ENCODE measurements around the gene TSPAN5. TPM values are rescaled to one million over a fixed set of nuclear protein-coding genes. Genes with fewer than 3 reads are reported as not detected.

TSPAN5 gene
- total RNA-seq, 2 donors from 2014 or later, result 3.5 to 5.3 TPM

DNA sequence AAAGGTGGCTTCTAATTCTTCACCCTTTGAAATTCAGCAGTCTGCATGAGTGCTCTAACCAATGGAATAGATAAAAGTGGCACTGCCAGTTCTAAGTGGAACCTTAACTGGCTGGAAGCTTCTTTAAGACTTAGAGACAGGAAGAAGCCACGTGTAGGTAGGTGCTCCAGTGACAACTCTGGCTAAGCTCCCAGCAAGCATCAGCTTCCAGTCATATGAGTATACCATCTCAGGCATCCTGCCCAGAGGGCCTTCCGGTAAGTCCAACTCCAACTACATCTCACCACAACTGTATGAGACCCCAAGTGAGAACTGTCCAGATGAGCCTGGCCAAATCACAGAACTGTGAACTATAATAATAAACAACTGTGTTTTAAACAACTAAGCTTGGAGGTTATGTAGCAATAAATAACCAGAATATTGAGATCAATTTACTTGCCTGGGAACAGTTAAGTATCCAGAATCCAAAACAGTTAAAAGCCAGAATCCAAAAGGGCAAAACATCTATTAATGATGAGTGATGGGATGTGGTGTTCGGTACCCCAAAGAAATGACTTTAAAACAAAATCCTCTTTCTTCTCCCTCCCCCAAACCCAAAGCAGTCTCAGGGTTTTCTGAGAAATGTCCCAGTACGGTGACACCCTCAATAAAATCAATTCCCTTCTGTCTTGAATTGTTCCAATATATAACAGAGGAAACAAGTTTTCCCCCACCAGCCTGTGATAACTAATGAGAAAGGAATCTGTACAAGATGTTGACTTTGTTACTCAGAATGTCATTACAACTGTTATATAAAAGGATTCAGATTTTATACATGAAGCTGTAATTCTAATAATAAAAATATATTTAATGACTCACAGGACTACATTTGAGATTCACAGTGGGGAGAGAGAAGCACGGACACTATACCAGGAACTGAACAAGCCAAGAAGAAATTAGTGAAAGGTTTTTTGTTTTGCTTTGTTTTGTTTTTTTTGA is 4.2 kb downstream of the TSPAN5 start:
- intact Hi-C loops (cut with DNase I), result no loop called here
- DNase-seq (ENCODE audit: low spot score), result no peak

DNA sequence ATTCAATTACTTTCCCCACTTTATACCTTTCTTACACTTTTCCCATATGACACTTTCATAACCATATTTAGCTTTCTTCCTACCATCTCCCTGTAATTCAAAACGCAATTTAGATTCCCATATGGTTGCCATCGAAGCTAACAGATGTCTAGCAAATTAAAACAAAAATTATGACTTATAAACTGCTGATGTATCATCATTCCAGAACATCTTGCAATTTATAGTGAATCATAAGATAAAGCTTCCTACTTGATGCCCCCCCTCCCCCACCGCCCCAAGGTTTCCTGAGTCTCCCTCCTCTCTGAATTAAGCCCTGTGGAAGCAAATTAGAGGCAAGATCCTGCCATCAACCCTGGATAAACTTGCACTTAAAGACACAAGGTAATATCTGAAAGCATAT is 5.4 kb downstream of the TSPAN5 start:
- intact Hi-C loops (cut with DNase I), result no loop called here
- DNase-seq (ENCODE audit: low spot score), result no peak

DNA sequence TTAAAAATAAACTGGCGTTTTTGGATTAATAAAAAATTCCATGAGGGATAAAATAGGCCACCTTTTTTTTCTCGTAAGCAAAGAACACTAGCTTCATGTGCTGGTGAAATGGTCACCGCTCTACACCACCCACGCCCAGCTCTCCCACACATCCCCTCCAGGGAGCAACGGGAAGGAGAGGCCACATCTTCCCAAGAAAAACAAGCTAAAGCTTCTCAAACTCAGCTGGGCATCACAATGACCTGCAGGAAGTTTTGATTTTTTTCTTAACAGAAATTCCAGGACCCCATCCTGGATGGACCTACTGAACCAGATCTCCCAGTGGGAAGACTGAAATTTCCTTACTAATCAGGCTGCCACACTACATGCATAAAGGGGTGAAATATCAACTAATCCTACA is 9.8 kb downstream of the TSPAN5 start:
- intact Hi-C loops (cut with DNase I), result no loop called here
- DNase-seq (ENCODE audit: low spot score), result no peak

DNA sequence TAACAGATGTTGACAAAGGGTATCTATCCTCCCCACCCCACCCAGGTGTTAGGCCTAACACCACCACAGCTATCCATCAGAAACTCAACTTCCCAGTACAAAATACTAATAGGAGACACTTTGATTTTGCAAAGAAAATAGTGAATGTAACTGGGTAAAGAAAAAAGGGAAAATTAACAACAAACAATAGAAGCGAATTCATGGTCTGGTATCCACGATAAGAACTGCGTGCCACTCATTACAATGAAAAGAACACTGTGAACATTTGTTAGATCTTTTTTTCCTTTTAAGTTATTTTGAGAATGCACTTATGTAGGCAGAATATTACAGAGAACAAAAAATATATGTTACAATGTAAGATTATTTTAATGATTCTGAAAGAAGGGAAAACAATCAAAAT is 12.0 kb downstream of the TSPAN5 start:
- no peak for DNase-seq (ENCODE audit: low spot score)
- intact Hi-C loops (cut with DNase I), result no loop called here

DNA sequence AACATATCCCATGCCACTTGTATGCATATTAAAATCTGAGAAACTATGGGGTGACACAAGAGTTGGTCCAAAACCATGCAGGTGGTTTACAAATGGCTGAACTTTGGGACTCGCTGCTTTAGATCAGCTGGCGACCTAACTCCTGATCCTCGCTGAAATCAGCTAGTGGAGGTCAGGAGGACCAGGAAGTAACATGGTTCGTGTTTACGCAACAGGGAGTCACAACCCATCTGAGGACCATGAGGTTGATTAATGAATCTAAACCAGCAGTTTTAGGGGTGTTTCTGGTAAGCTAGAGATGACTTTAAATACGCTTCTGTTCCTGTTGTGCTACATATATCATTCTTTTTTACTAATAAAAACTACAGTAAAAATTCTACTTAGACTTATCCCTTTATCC is 12.9 kb downstream of the TSPAN5 start:
- DNase-seq (ENCODE audit: low spot score), result no peak
- intact Hi-C loops (cut with DNase I), result no loop called here

DNA sequence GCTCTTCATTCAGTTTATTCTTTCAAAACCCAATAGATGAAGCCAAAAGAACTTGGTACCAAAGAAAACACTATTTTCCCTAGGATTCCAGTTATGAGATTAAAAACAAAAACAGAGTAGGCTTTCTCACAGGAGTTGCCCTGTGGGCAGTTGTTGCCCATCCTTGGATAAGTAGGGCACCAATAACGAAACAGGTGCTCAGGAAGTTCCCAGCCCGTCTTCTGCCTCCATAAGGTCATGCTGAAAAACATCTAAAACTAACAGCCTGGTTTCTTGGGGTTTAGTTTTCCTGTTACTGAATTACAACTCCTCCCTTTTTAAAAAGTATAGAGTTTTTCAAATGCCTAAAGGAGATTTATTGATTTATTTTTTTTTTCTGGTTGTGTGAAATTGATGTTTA is 14.7 kb downstream of the TSPAN5 start:
- intact Hi-C loops (cut with DNase I), result no loop called here

DNA sequence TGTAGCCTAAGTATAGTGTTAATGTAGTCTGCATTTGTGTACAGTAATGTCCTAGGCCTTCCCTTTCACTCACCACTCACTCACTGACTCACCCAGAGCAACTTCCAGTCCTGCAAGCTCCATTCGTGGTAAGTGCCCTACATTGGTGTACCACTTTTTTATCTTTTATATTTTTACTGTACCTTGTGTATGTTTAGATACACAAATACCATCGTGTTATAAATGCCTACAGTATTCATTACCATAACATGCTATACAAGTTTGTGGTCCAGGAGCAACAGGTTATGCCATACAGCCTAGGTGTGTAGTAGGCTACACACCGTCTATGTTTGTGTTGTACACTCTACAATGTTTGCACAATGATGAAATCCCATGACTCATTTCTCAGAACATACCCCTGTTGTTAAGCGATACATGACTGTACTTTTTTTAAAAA is 15.4 kb downstream of the TSPAN5 start:
- no peak for DNase-seq (ENCODE audit: low spot score)
- intact Hi-C loops (cut with DNase I), result no loop called here

More for the DNA sequence above, 14.7 kb downstream of the TSPAN5 start:
- no peak for DNase-seq (ENCODE audit: low spot score)

DNA sequence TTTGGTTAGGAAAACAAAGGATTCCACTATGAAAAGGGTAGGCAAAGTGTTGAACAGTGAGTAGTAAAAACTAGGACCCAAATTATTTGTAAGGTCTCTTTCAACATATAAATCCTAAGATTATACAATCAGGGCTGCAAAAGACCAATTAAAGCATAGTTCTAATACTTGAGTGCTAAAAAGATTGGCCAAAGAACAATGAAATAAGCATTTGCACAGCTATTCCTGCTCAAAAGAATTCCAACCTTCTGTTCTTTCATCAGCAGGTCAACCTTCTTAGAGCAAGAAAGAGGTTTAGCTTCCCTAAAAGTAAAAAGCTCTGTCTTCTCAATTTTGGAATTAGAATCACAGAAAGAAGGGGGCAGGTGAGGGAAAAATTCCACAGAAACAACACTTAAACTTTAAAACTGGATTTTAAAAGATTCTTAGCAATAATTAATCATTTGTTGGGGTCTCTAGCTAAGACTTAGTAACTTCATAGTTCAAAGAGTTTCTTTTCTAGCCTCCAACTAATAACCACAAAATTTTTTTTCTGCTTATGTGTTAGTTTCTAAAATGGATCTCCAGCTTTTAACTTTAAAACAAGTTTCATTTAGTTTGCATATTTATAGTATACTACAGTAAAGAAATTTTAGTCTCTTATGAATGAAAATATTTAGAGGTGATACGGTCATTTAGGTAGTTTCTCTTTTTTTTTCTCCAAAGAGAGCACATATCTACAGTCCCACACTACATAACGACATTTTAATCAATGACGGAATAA is 16.3 kb downstream of the TSPAN5 start:
- intact Hi-C loops (cut with DNase I), result no loop called here
- no peak for DNase-seq (ENCODE audit: low spot score)

DNA sequence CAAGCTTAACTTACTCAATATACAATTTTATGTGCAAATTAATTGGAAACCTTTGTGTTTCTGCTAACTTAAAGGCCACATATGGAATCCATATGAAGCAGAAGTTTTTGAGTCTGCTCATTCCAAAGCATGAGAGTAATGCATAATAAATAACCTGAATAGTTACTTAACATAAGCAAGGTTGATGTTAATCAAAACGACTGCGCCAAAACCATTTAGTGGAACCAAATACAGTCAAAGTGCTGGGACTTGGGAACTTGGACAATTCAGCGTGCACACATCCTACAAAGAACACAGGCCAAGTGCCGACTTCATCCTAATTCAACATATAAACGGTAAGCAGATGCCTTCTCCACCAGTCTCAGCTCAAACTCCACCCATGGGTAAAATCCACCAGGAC is 17.0 kb downstream of the TSPAN5 start:
- intact Hi-C loops (cut with DNase I), result no loop called here

DNA sequence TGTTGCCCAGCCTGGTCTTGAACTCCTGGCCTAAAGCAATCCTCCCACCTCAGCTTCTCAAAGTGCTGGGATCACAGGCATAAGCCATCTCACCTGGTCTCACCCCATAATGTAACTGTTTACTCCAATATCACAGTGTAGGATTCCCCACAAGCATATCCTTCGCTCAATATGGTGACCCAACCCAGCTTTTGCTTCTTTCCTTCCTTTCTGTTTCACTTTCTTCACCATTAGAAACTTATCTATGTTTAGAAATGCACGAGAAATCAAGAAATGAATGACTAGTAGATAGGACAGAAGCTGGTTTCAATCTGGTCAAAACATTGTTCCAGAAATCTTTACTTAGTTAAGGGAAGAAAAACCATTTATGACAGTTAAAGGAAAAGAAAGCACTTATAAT is 18.9 kb downstream of the TSPAN5 start:
- no peak for DNase-seq (ENCODE audit: low spot score)
- intact Hi-C loops (cut with DNase I), result no loop called here

More for the DNA sequence above, 17.0 kb downstream of the TSPAN5 start:
- no peak for DNase-seq (ENCODE audit: low spot score)

DNA sequence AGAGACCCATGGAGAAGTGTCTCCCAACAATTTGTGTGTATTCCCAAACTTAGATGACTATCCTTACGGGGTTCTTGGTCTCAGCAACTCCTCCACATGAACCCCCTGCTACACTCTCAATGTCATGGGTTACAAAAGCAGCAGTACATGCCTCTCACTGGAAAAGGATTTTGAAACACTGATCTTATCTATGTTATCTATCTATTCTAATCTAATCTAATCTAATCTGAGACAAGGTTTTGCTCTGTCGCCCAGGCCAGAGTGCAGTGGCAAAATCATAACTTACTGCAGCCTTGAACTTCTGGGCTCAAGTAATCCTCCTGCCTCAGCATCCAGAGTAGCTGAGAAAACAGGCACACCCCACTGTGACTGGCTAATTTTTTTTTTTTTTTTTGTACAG is 19.3 kb downstream of the TSPAN5 start:
- intact Hi-C loops (cut with DNase I), result no loop called here
- DNase-seq (ENCODE audit: low spot score), result no peak

DNA sequence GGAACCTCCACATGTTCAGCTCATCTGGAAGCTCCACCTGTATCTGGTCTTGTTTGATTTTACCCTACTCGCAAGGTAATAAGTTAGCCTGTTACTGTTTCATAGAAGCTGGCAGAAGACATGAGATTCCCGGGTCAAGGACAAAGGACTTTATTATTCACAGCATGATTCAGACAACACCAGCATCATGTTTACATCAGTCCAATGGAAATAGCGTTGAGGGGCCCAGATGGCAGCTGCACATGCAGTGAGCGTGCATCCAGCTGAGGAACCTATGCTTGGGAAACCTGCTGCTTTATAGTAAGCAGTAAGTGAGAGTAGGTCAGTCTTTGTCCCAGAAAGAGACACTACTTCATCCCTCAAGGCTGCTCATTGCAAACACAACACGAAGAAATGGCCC is 19.8 kb downstream of the TSPAN5 start:
- intact Hi-C loops (cut with DNase I), result no loop called here
- DNase-seq (ENCODE audit: low spot score), result no peak

DNA sequence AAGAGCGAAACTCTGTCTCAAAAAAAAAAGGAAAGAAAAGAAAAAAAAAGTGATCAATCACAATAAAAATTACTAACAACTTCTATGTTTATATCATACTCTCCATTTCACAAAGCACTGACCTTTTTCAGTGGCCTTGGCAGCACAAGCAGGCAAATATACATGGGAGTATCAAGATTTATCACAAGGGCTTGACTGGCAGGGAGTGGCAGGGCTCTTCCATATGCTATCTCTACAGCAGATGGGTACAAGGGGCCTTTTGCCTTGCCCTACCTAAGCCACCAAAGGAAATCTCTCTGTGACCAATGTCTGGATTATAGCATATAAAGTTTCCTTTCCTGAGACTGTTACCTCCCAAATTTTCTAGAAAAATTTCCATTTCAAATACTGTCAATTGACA is 24.4 kb downstream of the TSPAN5 start:
- intact Hi-C loops (cut with DNase I), result no loop called here
- no peak for DNase-seq (ENCODE audit: low spot score)

DNA sequence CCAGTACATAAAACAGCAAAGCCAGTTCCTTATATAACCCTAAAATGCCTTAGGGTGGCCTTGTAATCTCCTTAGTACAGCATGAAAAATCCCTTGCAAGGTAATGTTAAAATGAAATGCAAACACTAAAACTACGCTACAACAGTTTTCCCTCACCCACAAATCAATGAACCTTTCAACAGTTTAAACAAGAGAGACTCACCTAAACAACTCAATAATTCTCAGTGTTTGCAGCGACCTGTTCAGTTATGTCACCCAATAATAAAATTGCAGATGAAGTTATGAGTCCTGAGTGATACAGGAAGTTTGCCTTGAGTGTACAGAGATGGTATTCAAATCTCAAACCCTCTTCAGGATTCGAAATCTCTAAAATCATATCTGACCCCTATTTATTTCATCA is 25.3 kb downstream of the TSPAN5 start:
- DNase-seq (ENCODE audit: low spot score), result no peak
- intact Hi-C loops (cut with DNase I), result no loop called here

DNA sequence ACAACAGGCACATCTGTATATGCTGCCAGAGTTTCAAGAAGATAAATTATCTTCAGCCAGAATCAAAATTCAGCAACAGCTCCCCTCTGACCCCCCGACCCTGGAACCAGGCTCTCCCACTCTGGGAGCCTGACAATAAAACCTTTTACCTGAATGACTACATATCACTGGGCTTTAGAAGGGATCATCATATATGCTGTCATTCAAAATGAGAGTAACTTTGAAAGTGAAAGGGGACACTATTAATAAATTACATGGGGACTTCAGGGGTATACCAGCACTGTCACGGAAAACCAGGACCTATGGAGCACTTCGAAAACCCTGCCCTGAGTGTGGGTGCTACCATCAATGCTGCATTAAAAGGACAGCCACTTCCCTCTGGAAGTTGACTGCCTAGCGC is 26.2 kb downstream of the TSPAN5 start:
- DNase-seq (ENCODE audit: low spot score), result no peak
- intact Hi-C loops (cut with DNase I), result no loop called here

DNA sequence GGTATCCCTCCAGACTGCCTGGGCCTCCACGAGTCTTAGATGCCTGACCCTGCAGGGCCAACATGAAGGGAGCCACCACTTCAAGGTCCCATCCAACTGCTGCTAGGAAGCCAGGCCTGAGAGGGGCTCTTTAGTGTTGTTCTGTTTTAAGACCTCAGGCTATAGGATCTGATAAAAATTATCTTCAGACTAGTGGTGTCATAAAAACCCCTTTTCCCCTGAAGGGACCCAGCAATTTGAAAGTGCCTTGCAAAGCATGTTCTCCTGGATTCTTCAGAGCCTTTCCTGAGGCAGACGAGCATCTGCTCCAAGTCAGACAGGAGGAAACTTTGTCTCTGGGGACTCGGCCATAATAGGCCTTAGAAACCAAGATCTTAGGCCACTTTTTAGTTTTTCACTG is 26.9 kb downstream of the TSPAN5 start:
- intact Hi-C loops (cut with DNase I), result no loop called here
- DNase-seq (ENCODE audit: low spot score), result no peak

DNA sequence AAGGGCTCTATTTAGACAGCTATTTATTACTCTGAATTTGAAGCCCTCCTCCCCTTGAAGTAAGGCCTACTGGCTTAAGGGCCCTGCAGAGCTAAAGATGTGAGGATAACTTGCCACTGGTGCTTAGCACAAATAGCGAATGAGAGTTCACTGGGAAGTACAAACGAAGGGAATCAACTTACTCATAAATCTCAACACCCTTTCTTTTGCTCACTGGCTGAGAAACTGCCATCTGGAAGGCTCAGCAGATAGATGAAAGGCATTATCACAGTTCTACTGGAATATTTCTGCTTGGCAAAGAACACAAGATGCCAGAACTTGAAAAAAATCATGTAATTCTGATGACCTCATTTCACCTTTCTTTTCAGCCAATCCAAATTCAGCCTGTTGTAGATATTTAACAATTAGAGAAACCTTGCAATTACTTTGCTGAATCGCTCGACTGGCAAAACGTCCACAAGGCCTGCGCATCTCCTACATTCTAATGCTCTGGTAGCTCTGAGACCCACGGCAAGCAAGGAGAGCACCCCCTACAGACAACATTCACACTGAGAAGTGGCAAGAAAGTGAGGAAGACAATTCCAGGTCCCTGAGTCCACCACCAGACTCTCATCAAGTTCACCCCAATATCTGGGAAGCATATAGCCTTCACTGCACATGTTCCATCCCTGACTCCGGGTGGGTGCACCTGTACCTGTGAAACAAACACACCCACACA is 27.5 kb downstream of the TSPAN5 start:
- intact Hi-C loops (cut with DNase I), result no loop called here
- no peak for DNase-seq (ENCODE audit: low spot score)

DNA sequence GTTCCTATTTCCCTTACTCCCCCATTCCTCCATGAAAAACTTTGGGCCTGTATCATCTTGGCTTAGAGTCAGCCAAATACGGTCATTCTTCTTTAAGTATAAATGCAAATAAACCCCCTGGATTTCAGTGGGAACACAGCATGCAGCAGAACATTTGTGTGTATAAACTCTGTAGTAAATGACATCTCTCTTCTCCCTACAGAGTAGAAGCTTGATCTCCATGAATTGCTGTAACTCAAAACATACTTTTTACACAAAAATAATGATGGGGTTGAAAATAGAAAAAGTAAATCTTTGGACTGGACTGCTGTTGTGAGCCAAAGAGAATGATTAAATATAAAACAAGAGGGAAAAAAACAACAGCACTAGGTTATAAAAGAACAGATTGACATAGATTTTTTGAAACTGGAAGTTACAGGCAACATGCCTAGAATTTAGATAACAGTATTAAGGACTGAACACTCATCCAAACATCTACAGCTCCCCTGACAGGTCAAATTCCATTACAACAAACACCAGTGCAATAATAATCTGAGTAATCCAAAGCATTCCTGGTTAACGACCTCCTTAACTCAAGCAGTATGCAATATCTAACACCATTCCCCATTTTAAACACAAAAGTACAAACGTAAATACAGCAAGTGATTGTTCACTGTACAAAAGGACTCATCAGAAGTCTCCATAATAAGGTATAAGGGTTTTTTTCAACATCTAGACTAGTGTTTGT is 30.7 kb downstream of the TSPAN5 start:
- no peak for DNase-seq (ENCODE audit: low spot score)
- intact Hi-C loops (cut with DNase I), result no loop called here

DNA sequence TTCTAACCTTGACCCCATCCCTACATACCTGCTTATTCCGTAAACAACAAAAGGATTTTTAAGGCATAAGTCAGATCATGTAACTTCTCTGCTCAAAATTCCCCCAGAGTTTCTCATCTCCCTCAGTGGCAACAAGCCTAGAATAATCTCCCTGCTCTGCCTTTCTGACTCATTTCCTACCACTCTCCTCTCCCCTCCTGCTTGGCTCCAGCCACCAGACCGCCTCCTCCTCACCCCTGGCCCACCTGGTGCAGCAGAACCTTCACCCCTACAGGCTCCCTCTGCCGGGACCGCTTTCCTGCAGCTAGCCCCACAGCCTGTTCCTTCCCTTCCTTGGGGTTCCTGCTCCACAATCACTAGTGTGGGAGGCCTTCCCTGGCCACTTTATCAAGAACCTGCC is 32.1 kb downstream of the TSPAN5 start:
- intact Hi-C loops (cut with DNase I), result no loop called here
- no peak for DNase-seq (ENCODE audit: low spot score)

Measured in posterior vena cava (tissue), 2 donors.